Skeletal muscle cell (primary cell): ENCODE measurements around the gene ANKLE1.
A peak's percentile ranks its signal among the peaks of the same experiment; 100 is the strongest.
"Not testable (repeated sequence)": the region's sequence is repeated elsewhere in the genome, so short reads cannot be mapped to it uniquely, and the experiment has no call there.

ENCODE experiments used
- DNase-seq: peaks from one replicate; pipeline ENCODE4 v3.0.0-alpha.2; 2010; ENCODE audit warnings: low read depth
- H3K4me3 ChIP-seq: 2 replicates; pipeline ENCODE4 v1.5.1; 2011; ENCODE audit warnings: low read depth, mild to moderate bottlenecking, control low read depth, low read length, moderate library complexity

Gene ANKLE1

GRCh38 chr19:17246681-17247425 lies 34.8 kb upstream of the ANKLE1 start:
- no peak for DNase-seq

GRCh38 chr19:17248011-17248776 lies 33.5 kb upstream of the ANKLE1 start:
- DNase-seq = no peak
- no peak overlapping the region for H3K4me3 ChIP-seq

More at GRCh38 chr19:17246681-17247425, 34.8 kb upstream of the ANKLE1 start:
- peak overlapping the region; percentile 48 for H3K4me3 ChIP-seq

GRCh38 chr19:17249887-17250548 lies 31.7 kb upstream of the ANKLE1 start:
- no peak overlapping the region for H3K4me3 ChIP-seq
- DNase-seq = no peak

GRCh38 chr19:17254636-17255035 lies 27.1 kb upstream of the ANKLE1 start:
- no peak for DNase-seq
- H3K4me3 ChIP-seq = no peak overlapping the region

GRCh38 chr19:17255150-17255621 lies 26.5 kb upstream of the ANKLE1 start:
- DNase-seq = no peak
- no peak overlapping the region for H3K4me3 ChIP-seq

GRCh38 chr19:17256130-17256529 lies 25.6 kb upstream of the ANKLE1 start:
- no peak for DNase-seq
- H3K4me3 ChIP-seq = no peak overlapping the region

GRCh38 chr19:17259118-17259780 lies 22.5 kb upstream of the ANKLE1 start:
- no peak overlapping the region for H3K4me3 ChIP-seq
- no peak for DNase-seq

- no peak overlapping the region for H3K4me3 ChIP-seq
- DNase-seq = no peak
These were observed 21.8 kb upstream of the ANKLE1 start for GRCh38 chr19:17259934-17260333.

GRCh38 chr19:17260842-17261325 lies 20.8 kb upstream of the ANKLE1 start:
- DNase-seq = no peak
- no peak overlapping the region for H3K4me3 ChIP-seq

- H3K4me3 ChIP-seq = no peak overlapping the region
- no peak for DNase-seq
These were observed 19.1 kb upstream of the ANKLE1 start for GRCh38 chr19:17262557-17262956.

- no peak overlapping the region for H3K4me3 ChIP-seq
- no peak for DNase-seq
These were observed 17.7 kb upstream of the ANKLE1 start for GRCh38 chr19:17263712-17264640.

GRCh38 chr19:17264641-17264979 lies 17.1 kb upstream of the ANKLE1 start, which contains the start of gene USHBP1:
Gene USHBP1 (minus strand): TSS chr19:17264745. CDS start chr19:17264299, 446 bp downstream.
- no peak within 1 kb of the TSS for H3K4me3 ChIP-seq
- DNase-seq = no peak

- no peak for DNase-seq
- no peak overlapping the region for H3K4me3 ChIP-seq
These were observed 15.7 kb upstream of the ANKLE1 start for GRCh38 chr19:17266026-17266425.

- no peak overlapping the region for H3K4me3 ChIP-seq
- no peak for DNase-seq
These were observed 15.1 kb upstream of the ANKLE1 start for GRCh38 chr19:17266589-17266974.

GRCh38 chr19:17266975-17267788 lies 14.5 kb upstream of the ANKLE1 start, which contains the start of gene BABAM1:
Gene BABAM1 (plus strand): TSS chr19:17267443. CDS start chr19:17268807, 1,364 bp downstream.
- H3K4me3 ChIP-seq = peak within 1 kb of the TSS; percentile 99
- DNase-seq = peak; percentile 99

- DNase-seq = no peak
- no peak overlapping the region for H3K4me3 ChIP-seq
These were observed 12.9 kb upstream of the ANKLE1 start for GRCh38 chr19:17268754-17269153.

- DNase-seq = not testable (repeated sequence)
These were observed 6.8 kb upstream of the ANKLE1 start for GRCh38 chr19:17274892-17275291.

More at GRCh38 chr19:17274892-17275291, 6.8 kb upstream of the ANKLE1 start:
- H3K4me3 ChIP-seq = not testable (repeated sequence)
